Measurements from ENCODE around the gene PRKACB.

DNA sequence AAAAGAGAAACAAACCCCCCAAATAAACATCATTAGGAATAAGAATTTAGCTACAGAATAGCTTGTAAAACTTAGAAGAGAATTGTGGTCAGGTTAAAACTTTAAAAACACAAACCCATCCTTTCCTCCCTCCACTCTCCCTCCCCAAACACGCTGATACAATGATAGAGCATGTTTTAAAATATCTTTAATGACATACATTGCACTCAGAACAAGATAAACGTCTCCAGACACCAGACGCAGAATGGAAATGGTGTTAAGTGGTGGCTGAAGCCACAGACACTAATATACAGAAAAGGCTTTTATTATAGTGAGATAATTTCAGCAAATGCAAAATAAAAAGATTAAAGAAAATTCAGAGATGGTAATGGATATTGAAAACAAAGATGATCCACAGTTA is 98.6 kb downstream of the PRKACB start:
- TF ChIP-seq, protein P1, sequence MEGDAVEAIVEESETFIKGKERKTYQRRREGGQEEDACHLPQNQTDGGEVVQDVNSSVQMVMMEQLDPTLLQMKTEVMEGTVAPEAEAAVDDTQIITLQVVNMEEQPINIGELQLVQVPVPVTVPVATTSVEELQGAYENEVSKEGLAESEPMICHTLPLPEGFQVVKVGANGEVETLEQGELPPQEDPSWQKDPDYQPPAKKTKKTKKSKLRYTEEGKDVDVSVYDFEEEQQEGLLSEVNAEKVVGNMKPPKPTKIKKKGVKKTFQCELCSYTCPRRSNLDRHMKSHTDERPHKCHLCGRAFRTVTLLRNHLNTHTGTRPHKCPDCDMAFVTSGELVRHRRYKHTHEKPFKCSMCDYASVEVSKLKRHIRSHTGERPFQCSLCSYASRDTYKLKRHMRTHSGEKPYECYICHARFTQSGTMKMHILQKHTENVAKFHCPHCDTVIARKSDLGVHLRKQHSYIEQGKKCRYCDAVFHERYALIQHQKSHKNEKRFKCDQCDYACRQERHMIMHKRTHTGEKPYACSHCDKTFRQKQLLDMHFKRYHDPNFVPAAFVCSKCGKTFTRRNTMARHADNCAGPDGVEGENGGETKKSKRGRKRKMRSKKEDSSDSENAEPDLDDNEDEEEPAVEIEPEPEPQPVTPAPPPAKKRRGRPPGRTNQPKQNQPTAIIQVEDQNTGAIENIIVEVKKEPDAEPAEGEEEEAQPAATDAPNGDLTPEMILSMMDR (conservative IDR thresholded peaks at IDR 0.05; ENCODE audit: low read depth in 2 of 2) = no peak
- TF ChIP-seq JUNB (IDR thresholded peaks at IDR 0.05; ENCODE audit: unreplicated experiment) (no peak), EZH2 (IDR thresholded peaks at IDR 0.05; ENCODE audit: low read depth, unreplicated experiment) (no peak), POLR2AphosphoS5 (IDR thresholded peaks at IDR 0.05; ENCODE audit: low read depth) (no peak), EZH2phosphoT487 (IDR thresholded peaks at IDR 0.05; ENCODE audit: unreplicated experiment) (no peak), NANOG (IDR thresholded peaks at IDR 0.05; ENCODE audit: borderline replicate concordance) (no peak), ZNF114 (CRISPR knock-in tag; IDR thresholded peaks at IDR 0.05) (no peak), CREB1 (CRISPR knock-in tag; IDR thresholded peaks at IDR 0.05; ENCODE audit: low read depth) (no peak)

Data from GM23338 (cell line).